NCI-H345 treated with DMSO at 0.1 percent for 48 hours (cell line): Measurements from ENCODE around the gene RPP30.

Source experiments
- DNase-seq: peaks from one replicate; lab custom pipeline; 2025; ENCODE audit not compliant: unreplicated experiment; lab: John Stamatoyannopoulos, UW

RPP30 gene

DNA sequence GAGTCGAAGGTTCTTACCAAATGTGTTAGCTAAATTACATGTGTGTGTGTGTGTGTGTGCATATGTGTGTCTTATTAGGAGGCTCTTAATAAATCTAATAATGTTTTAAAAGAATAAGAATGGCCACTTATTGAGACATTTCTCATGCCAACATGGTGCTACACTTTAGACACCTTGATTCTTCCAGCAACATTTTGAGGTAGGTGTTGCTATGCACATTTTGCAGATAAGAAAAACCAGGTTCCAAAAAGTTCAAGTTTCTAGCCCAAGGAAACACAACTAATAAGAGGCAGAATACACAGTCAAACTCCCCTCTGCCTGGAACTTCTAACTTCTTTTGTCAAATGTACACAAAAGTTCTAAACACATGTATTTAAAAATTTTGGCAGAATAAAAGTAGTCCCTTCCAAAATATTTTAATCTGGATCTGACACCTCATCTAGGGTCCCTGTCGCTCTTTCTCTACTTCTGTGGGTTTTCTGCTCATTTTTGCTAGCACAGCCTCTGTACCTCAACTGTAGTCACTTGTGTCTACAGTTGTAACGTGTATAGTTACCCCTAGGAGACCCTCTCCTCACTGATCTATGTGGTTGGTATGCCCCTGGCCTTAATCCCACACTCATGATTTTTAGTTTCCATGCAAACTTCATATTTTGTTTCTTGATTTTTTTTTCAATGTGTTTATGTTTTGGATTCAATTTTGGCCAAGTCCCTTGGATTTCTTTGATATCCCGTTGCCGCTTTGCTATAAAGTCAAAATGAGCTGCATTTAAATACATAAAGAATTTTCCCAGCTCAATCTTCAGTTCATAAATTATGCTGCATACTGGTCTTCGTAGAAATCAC lies 44.8 kb downstream of the RPP30 start:
- no peak for DNase-seq

DNA sequence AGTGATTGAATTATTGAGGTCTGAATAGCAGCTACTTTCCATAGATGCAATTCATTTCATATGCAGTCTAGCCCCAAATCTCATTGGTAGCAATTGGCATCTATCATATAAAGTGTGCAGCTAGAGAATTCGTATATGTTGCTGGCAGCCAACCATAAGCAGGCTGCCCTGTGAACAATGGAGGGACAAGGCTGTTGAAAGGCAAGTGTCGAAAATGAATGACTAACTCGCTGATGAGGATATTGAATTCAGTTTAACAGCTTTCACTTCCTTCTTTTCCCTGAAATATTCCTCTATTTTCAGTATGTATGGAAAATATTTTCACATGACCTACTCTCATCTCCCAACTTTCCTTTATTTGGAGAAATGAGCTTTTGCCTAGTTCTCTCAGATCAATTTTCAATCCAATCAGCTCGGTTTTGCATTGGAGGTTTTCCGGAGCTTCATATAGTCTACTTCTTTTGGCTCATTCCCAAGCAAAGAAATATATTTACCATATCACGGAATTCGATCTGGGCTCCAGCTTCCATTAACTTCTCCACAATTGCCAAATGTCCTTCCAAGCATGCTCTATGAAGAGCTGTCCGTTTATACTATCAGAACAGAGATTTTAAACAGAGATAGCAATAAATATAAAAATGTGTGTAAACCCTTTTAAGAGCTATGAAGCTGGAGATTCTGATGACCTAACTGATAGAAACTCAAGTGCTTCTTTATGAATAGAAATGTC lies 45.6 kb downstream of the RPP30 start:
- DNase-seq = no peak

DNA sequence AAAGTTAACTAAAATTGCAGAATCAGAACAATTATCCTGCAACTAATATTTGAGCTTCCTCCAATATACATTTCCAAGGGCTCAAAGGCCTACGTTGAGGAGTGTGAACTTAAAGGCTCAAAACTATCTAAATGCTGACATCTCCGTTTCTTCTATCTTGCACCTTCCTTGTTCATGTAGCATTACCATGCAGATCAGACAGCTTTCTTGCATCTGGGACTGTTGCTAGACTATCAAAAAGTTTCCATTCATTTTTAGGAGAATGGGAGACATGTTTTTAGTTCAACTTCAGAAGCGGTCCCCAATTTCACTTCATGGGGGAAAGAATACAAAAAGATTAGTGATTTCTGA lies 46.2 kb downstream of the RPP30 start:
- DNase-seq = no peak

DNA sequence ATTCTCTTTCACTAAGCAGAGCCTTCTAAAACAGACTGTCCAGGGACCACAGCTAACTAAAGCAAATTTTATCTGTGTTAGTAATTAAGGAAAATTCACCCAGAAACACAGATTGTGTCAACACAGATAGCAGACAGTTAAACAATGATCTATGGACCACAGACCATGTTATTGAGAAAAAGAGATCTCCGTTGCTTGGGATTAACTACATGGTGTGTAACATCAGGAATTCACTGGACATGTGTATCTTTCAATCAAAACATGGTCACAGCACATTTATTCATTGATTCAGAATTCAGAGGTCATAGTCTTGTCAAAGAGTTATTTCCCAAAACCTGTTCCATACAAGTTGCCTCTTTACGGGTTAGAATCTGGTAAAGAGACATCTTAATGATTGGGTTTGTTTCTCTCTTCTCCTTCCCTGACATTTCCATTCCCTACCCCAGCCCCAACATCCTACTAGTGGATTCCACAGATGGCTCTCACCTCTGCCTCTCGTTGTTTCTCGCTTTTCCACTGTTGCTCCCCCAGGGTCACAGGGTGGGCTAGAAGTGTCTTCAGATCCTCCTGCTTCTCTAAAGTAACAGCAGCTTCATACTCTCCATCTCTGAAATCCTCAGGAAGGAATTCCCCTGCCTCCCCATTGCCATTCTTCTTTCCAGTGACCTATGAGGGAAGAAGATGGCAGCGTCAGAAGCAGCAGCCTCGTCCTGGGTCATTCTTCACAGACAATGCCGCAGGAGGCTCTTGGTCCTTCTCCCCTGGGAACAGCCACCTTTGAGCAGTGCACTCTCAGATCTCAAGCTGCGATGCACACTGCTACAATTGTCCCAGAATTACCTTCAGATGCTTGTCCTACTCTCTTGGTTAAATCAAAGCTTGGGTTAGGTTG lies 48.2 kb downstream of the RPP30 start:
- no peak for DNase-seq

DNA sequence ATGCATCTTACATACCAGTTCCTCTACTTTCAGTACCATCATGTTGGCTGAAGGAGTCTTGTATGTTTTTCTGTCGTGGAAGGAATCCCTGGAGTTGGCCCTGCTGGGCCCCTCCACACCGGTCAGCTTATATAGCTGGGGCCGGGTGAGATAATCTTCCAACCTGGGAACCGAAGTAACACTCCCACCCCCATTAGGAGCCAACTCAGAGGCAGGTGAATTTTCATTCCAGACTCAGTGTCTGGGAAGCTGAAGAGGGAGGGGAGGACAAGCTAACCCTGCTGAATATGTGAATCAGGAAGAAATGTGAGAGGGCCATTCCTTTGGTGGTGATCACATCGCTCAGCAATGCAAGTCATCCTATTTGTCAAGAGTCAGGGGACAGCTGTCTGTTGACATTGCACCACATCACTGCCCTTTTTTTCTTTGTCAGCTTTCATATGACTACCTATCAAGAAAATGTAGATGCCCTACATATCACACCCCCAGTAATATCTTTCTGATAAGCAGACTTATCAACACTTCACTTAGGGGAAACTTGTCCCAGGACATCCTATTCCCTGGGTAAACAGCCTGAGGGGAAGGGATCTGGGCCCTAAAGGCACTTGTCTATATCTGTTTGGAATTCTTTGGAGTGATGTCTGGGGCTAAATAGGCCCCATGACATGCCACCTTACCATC lies 49.4 kb downstream of the RPP30 start, which contains the start of gene ANKRD1:
TSS of gene ANKRD1 (minus strand) at position 102 of the 681 bp plus-strand sequence. CDS start at position 42, 60 bp downstream.
- DNase-seq = no peak

DNA sequence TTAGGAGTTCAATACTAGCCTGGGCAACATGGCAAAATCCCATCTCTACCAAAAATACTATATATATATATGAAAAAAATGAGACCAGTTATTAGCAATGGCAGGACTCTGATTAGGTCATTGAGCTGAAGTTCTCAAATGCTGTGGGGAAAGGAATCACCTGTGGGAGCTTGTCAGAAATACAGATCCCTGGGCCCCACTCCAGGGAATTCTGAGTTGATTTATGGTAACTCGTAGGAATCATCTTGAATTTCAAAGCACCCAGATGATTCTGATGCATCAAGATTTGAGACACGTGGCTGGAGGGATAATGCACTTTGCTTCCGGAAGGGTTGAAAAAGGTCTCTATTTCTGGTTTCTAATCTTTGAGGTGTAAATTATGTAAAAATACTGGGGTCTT lies 50.1 kb downstream of the RPP30 start:
- no peak for DNase-seq

DNA sequence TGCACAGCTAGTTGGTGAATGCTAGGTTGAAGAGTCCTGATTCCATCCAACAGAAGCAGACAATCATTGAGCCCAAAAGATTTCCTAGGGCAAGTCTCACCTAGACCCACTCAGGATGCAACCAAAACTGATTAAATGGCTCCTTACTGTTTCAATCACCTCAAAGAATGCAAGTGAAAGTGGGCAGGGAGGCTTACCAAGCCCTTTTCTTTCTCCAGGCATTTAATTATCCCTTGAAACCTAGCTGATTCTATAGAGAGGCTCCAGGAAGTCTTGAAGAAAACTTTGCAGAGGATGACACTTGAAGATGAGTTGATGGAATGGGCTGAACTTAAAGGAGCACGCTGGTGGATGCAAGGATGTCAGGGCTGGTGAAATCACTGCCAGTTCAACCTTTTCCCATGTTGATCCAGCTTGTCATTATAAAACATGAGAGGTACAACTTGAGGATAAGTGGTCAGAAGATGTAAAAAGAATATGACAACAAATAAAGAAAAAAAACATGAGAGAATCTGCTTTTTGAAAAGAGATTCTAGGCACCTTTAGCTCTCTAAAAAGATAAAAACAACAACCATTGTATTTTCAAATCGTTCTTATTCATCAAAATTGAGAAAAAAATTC lies 51.4 kb downstream of the RPP30 start:
- DNase-seq = no peak

DNA sequence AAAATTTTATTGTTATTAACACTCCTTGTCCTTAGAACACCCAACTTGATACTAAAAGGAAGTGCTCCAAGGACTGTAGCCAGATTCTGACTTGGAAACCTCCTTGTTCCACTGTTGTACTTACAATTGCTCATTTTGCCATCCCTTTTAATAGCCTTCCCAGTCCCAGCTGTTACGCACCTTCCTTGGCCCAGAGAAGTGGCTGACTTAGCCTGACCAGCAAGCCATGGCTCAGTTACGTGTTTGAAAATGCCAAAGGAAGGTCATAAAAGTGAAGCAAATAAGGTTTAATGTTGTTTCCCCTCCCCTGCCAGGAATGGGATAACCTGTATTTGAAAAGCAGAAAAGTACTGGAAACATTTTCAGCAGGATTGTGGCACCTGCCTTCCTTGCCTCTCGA lies 52.8 kb downstream of the RPP30 start:
- no peak for DNase-seq

DNA sequence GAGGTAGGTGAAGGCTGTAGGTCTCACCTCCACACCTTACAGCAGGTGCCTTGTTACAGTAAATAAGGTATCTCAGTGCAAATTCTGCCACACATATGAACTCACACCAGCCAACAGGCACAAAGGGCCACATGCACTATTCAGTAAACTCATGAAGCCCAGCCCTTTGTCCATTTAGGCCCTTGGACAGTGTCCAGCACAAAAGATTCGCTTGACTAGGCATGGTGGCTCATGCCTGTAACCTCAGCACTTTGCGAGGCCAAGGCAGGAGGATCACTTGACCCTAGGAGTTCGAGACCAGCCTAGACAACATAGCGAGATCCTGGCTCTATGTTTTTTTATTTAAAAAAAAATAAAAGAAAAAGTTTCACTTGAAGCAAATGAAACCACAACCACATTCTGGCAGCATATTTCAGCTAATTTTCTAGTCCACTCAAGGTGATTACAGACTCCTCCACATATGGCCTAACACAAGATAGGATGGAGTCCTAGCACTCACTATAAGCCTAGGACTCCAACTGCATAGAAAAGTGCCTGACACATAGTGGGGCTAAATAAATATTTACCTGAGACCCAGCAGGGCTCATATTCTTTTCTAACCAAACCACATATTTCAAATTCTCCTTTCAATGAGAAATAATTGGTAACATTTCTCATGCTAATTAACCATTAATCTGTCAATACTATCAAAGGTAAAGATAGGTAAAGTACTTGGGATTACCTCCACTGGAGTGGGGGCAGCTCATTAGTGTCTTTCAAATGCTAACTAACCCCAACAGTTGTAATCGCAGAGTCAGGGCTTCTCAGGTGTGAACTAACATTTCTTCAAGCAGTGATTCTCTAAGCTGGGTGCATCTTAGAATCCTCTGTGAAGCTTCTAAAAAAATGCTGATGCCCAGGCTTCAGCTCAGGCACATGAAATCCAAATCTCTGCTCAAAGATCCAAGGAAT lies 53.6 kb downstream of the RPP30 start:
- no peak for DNase-seq

DNA sequence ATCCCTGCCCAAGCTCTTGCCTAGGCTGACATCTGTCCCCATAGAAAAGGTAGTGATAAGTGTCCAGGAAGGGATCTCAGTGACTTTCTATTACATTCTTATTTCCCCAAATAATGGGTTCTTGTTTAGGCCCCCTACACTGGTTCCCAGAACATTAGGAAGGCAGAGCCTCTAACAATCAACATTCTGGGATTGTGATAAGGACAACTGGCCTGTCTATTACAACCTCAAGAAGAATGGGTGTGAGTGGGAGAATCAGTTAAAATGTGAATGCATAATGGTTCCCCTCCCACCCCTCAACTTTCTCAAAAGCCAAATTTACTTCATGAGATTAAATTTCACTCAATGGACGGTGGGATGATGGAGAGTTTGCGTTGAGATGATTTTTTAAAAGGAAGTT lies 55.5 kb downstream of the RPP30 start:
- DNase-seq = no peak

DNA sequence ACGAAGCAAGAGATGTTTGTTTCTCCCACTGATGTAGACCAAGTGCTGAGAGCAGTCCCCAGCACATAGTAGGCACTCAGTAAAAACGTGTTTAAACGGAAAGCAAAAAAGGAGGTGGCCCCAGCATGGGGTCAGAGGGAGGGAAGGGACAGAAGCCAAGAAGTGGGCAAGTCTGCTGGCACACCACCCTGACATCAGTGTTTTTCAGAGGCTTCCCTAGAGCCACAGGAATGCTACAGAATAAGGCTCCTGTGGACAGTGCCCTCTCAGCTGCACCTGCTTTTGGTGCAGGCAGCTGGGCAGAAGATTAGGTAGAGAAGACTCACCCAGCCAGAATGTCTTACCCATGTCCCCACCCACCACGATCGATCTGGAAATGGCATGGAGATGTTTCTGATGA lies 57.4 kb downstream of the RPP30 start:
- no peak for DNase-seq

DNA sequence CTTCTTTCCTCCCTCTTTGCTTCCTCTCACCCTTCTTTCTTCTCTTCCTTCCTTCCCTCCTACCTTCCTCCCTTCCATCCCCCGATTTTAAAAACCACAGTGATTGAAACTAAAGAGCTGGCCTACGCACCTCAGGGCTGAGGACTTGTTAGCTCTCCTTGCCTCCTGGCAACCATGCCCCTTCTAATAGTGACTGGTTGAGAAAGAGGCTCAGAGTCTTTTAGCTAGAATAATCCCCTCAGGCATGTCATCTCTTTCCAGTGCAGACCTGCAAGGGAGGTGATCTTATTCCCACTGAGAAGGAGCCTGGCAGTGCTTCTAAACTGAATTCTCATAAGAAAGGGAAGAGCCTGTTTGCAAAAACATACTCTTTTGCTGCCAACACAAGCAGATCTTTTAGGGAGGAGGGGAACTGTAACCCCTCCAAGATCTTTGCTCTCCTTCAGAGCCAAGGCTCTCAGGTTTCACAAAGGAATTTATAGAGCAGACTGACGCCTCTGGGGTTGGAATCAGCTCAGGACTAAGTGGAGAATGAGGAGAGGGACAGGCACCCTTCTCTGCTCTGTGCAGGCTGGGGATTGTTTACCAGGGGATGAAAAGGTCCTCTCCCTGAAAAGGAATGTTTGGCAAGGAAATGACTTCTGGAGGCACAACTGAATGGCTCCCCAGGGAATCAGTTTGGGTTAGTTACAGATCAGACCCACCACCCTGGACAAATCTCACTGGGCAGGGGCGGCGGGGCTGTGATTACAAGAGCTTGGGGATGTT lies 58.5 kb downstream of the RPP30 start:
- no peak for DNase-seq

DNA sequence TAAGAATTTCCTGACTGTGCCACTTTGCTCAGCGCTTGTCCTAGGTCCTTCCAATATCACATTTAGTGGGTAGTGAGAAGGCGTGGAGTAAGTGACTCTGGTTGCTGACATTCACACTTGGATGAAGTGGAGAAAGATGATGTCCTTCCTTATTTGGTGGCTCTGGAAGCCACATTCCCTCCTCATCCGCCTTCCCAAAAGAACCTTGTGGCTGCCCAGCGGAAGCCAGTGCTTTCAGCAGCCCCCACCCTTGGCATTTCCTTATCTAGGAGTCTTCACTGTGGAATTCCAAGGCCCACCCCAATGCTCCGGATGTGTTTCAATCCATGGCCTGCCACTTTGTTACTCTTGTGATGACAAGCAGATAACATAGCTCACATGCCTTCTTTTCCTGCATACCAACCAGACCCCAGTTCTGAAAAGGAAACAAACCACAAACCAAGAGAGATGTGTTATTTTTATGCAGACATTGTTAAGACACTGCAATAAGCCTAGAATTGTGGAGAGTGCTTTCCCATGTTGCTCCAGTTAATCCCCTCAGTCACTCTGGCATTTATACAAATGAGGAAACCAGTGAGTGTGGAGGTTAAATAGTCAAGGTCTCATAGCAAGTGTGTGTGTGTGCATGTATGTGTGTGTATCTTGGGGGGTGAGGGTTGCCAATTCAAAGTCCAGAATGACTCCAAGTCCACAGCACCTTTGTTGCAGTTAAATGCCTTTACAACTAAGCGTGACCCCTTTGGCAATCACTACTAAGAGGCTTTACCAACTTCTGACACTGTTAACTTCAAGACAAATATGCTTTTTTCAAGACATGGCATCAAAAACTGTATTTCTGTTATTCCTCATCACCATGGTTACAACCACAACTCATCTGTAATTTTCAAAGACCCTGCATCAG lies 59.4 kb downstream of the RPP30 start:
- DNase-seq = no peak

DNA sequence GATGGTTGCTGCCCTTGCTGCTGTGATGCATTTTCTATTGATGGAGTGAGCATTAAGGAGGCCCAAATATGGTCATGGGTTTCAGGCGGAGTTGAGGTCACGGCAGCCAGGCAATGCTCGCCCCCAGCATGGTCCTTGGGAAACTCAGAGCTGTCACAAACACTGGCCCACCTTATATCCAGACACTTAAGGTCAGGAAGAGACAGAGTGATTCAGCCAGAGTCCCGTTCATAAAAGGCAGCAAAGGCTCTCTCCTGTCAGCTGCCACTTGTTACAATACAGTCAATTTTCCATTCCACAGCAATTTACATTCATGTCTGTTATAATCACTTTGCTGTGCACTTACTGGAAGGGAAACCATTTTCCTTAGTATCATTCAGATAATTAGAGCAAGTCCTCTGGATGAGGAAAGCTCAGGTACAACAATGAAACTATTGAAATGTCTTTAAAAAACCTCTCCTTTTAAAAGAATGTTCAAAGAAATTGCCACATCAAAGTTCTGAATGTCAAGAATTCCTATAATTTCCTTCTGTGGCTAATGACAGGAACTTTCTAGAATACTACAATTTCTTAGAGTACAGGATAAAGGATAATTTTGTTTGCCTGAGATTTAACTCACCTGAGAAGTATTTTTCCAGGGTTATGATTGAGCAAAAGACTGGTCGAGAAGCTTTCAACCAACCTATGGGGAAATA lies 64.0 kb downstream of the RPP30 start:
- DNase-seq = no peak

DNA sequence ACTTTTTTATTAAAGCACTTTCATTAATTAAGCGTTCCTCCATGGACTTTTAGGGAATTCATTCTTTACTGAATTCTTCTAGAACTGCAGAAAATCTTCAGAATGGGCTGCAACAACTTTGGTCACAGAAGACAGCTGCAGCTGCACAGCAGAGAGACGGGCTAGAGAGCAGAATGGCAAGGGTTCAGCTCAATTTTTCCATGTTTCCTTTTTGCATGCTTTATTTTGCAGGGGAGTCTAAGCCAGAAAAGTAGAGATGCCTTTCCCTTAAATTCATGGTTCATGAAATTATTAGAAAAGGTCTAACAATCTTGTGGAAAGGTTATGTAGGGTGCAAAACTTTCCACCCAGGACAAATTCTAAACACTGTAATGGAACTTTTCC lies 64.5 kb downstream of the RPP30 start:
- DNase-seq = no peak

DNA sequence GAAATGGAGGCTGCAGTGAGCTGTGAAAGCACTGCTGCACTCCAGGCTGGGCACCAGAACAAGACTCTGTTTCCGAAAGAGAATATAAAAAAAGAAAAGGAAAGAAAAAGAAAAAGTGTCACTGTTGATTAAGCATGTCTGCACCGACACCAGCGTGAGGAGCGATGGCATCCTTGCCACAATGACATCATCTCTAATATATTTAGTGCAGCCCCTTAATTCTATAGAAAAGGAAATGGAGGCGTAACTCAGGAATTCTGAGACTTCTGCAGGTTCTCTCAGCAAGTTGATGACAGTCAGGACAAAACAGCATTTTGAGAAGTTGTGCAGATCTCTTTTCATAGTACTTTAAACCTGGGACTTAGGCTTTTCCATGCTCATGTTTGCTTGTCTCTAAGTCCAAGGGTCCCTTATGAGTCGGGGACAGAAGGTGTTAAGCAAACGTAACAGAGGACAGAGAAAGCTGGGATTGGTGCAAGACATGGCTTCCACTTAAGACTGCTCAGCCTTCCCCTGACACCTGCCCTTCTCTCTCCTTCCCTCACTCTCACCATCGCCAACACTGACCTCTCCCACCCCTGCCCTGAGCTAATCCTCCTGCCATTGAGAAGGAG lies 66.0 kb downstream of the RPP30 start:
- no peak for DNase-seq

DNA sequence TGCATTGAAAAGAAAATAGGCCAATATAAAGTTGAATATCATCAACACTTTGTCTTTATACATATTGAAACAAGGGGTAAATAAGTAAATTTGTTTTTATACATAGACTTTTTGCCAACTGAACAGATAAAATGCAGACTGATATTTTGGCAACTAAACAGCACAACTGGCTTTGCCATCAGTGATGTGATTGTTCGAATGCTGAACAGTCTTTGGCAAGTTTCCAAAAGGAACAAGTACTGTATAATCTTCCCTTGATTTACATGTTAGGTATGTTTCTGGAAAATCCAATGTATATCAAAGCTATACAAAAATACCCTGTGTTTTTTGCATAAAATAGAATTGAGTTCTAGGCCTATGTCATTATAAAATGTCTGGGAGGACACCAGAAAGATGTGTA lies 67.3 kb downstream of the RPP30 start:
- DNase-seq = no peak
